ENCODE results near the gene DOP1A.

The DOP1A gene

DNA sequence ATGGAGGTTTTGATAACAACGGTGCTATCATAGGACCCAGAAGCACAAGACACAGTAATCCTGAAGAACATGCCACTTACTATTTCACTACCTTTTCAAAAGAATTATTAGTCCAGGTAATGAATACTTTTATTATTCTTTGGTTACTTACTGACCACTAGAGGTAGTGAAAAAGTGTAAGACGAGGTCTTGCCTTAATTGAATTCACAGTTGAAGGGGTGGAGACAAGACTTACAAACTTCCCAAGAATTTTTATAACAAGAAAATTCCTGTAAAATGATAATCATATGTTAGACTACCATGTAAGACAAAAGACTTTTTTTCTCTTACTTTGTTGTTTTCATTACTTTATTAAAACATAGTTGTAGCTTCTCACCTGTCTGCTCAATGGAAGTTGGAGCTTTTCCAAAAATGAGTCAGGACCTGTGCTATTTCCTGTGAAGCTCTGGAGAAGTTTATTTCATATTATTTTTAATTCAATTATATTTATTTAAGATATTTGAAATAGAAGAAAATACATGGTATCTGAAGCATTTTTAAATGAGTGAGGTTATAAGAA, 52.4 kb downstream of the DOP1A start:
- H3K4me3 ChIP-seq (ENCODE audit: low read depth, low read length): no peak overlapping the region
- TF ChIP-seq, protein P1, sequence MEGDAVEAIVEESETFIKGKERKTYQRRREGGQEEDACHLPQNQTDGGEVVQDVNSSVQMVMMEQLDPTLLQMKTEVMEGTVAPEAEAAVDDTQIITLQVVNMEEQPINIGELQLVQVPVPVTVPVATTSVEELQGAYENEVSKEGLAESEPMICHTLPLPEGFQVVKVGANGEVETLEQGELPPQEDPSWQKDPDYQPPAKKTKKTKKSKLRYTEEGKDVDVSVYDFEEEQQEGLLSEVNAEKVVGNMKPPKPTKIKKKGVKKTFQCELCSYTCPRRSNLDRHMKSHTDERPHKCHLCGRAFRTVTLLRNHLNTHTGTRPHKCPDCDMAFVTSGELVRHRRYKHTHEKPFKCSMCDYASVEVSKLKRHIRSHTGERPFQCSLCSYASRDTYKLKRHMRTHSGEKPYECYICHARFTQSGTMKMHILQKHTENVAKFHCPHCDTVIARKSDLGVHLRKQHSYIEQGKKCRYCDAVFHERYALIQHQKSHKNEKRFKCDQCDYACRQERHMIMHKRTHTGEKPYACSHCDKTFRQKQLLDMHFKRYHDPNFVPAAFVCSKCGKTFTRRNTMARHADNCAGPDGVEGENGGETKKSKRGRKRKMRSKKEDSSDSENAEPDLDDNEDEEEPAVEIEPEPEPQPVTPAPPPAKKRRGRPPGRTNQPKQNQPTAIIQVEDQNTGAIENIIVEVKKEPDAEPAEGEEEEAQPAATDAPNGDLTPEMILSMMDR (IDR thresholded peaks at IDR 0.05; ENCODE audit: low read depth, low read length): no peak
- in situ Hi-C loops (cut with HindIII; ENCODE audit: low sequenced_read_pairs): no loop called here
- no peak for DNase-seq (ENCODE audit: low read depth, low spot score)

DNA sequence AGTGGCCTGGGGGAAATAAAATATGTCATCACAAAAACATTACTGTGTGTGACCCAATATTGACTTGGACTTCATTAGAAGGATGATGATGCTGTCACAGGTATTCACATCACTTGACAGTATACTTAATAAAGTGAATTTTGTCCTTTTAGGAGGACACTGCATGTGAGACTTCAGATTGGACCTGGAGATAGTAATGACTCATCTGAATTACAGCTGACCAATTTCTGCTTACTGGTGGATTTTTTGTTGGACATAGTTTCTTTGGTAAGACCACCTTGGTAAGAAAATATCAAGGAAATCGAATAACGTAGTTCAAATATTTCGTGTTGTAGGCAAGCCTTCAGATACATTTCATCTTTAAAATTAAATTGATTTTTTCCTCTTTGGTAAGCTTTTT, 57.1 kb downstream of the DOP1A start:
- in situ Hi-C loops (cut with HindIII; ENCODE audit: low sequenced_read_pairs): no loop called here
- no peak overlapping the region for H3K4me3 ChIP-seq (ENCODE audit: low read depth, low read length)
- DNase-seq (ENCODE audit: low read depth, low spot score): no peak
- TF ChIP-seq, protein P1 (IDR thresholded peaks at IDR 0.05; ENCODE audit: low read depth, low read length): no peak

DNA sequence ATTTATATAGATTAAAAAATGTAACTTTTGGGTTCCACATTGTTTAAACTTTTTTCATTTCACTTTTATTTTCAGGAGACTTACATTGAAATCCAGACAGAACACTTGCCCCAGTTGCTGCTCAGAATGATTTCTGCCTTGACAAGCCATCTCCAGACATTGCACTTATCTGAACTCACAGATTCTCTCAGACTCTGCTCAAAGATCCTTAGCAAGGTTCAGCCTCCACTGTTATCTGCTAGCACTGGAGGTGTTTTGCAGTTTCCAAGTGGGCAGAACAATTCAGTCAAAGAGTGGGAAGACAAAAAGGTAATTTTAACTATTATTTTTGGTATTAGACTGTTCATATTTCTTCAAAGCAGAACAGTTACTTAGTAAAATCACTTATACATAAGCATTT, 58.0 kb downstream of the DOP1A start:
- in situ Hi-C loops (cut with HindIII; ENCODE audit: low sequenced_read_pairs): no loop called here
- no peak for DNase-seq (ENCODE audit: low read depth, low spot score)
- H3K4me3 ChIP-seq (ENCODE audit: low read depth, low read length): no peak overlapping the region
- TF ChIP-seq, protein P1 (IDR thresholded peaks at IDR 0.05; ENCODE audit: low read depth, low read length): no peak

DNA sequence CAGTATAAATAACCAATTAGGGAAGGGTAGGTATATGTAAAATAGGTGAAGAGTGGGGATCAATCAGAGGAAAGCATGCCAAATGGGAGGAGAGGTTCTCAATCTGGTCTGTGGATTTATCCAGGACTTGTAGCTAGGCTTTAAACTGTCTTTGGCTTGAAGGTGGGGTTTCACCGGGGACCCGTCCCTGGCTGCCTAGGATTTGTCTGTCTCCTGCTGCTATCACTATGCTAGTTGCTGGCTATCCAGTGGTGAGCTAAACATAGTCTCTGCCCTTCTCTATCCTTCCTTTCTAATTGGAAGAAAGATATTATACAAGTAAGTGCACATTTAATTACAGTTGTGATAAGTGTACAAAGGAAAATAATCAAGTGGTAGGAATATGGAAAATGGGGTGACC, 58.8 kb downstream of the DOP1A start:
- in situ Hi-C loops (cut with HindIII; ENCODE audit: low sequenced_read_pairs): no loop called here
- DNase-seq (ENCODE audit: low read depth, low spot score): no peak
- TF ChIP-seq, protein P1 (IDR thresholded peaks at IDR 0.05; ENCODE audit: low read depth, low read length): no peak
- no peak overlapping the region for H3K4me3 ChIP-seq (ENCODE audit: low read depth, low read length)

DNA sequence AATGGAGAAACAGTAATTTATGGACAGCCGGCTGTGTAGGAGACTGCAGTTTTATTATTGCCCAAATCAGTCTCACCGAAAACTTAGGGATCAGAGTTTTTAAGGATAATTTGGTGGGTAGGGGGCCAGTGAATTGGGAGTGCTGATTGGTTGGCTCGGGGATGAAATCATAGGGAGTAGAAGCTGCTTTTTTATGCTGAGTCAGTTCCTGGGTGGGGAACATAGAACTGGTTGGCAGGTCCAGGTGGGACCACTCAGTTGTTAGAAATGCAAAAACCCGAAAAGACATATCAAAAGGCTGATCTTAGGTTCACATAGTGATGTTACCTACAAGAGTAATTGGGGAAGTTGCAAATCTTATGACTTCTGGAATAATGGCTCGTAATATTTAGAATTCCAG, 59.3 kb downstream of the DOP1A start:
- H3K4me3 ChIP-seq (ENCODE audit: low read depth, low read length): no peak overlapping the region
- in situ Hi-C loops (cut with HindIII; ENCODE audit: low sequenced_read_pairs): no loop called here
- DNase-seq (ENCODE audit: low read depth, low spot score): no peak
- TF ChIP-seq, protein P1 (IDR thresholded peaks at IDR 0.05; ENCODE audit: low read depth, low read length): no peak

DNA sequence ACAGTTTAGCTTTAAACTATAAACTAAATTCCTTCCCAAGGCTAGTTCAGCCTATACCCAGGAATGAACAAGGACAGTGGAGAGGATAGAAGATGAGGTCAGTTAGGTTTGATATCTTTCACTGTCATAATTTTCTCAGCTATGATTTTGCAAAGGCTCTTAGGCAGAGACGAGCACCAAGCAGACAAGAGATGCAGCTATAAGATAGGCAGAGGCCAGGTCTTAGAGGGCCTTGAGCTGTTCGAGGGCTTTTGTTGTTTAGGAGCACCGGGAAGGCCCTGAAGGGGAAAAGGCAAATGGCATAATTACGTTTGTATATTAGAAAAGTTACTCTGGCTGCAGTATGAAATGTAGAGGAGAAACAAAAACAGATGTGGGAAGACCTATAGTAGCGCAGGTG, 59.8 kb downstream of the DOP1A start:
- H3K4me3 ChIP-seq (ENCODE audit: low read depth, low read length): no peak overlapping the region
- TF ChIP-seq, protein P1 (IDR thresholded peaks at IDR 0.05; ENCODE audit: low read depth, low read length): no peak
- DNase-seq (ENCODE audit: low read depth, low spot score): no peak
- in situ Hi-C loops (cut with HindIII; ENCODE audit: low sequenced_read_pairs): no loop called here

DNA sequence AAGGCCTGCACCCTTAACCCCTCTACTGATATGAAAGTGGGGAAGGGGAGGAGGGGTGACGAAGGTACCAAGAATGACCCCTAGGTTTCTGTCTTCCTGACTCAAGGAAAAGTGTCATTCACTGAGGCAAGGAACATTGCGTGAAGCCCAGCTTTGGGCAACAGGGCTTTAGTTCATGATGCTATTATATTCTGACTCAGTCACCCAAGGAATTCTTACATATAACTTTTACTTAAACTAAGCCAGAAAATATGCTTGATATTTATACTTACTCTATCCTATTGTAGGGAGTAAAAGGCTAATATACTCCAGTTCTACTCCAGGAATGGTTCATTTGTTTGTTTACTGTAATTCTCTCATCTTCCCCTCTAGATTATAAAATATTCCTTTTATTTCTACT, 60.5 kb downstream of the DOP1A start:
- no peak for DNase-seq (ENCODE audit: low read depth, low spot score)
- in situ Hi-C loops (cut with HindIII; ENCODE audit: low sequenced_read_pairs): no loop called here
- H3K4me3 ChIP-seq (ENCODE audit: low read depth, low read length): no peak overlapping the region
- TF ChIP-seq, protein P1 (IDR thresholded peaks at IDR 0.05; ENCODE audit: low read depth, low read length): no peak
